IPS-NIHi11 (cell line): ENCODE data around the gene MYH11.
A peak's percentile ranks its signal among the peaks of the same experiment; 100 is the strongest.
"Not testable (repeated sequence)": the region's sequence is repeated elsewhere in the genome, so short reads cannot be mapped to it uniquely, and the experiment has no call there.

Source experiments
- DNase-seq: peaks from one replicate; pipeline ENCODE4 v3.0.0; 2012; ENCODE audit warnings: mixed read lengths, low spot score

Gene MYH11

GRCh38 chr16:15714393-15715172 lies 142.2 kb downstream of the MYH11 start:
- no peak for DNase-seq

- no peak for DNase-seq
These were observed 147.8 kb downstream of the MYH11 start for GRCh38 chr16:15708997-15709396.

- DNase-seq: no peak
These were observed 148.7 kb downstream of the MYH11 start for GRCh38 chr16:15708096-15708495.

- no peak for DNase-seq
These were observed 149.5 kb downstream of the MYH11 start for GRCh38 chr16:15707332-15707731.

GRCh38 chr16:15705064-15705565 lies 151.7 kb downstream of the MYH11 start:
- DNase-seq: no peak

- DNase-seq: peak; percentile 89
These were observed 152.3 kb downstream of the MYH11 start for GRCh38 chr16:15704545-15704987.

GRCh38 chr16:15703029-15703736 lies 153.6 kb downstream of the MYH11 start:
- no peak for DNase-seq

GRCh38 chr16:15701975-15702970 lies 154.6 kb downstream of the MYH11 start:
- DNase-seq: no peak

GRCh38 chr16:15701367-15701766 lies 155.5 kb downstream of the MYH11 start:
- no peak for DNase-seq

- DNase-seq: no peak
These were observed 157.0 kb downstream of the MYH11 start for GRCh38 chr16:15699819-15700218.

GRCh38 chr16:15694499-15694898 lies 162.3 kb downstream of the MYH11 start:
- no peak for DNase-seq

GRCh38 chr16:15692508-15692907 lies 164.3 kb downstream of the MYH11 start:
- DNase-seq: not testable (repeated sequence)

GRCh38 chr16:15691046-15691445 lies 165.8 kb downstream of the MYH11 start:
- DNase-seq: no peak

GRCh38 chr16:15690296-15690695 lies 166.5 kb downstream of the MYH11 start:
- DNase-seq: no peak

- DNase-seq: no peak
These were observed 167.5 kb downstream of the MYH11 start for GRCh38 chr16:15689290-15689689.

GRCh38 chr16:15686287-15686686 lies 170.5 kb downstream of the MYH11 start:
- DNase-seq: no peak

GRCh38 chr16:15682105-15682570 lies 174.7 kb downstream of the MYH11 start:
- no peak for DNase-seq

- DNase-seq: no peak
These were observed 179.4 kb downstream of the MYH11 start for GRCh38 chr16:15677447-15677846.

GRCh38 chr16:15676506-15676905 lies 180.3 kb downstream of the MYH11 start:
- no peak for DNase-seq

GRCh38 chr16:15674571-15674970 lies 182.3 kb downstream of the MYH11 start:
- no peak for DNase-seq

- peak; percentile 55 for DNase-seq
These were observed 184.2 kb downstream of the MYH11 start for GRCh38 chr16:15672514-15673167.
